ENCODE measurements around the gene CERS6.

GRCh38 chr2:168650139-168650538, 194.1 kb downstream of the CERS6 start:
- TF ChIP-seq CTCF (conservative IDR thresholded peaks at IDR 0.05 in 1 of 2, IDR thresholded peaks at IDR 0.05 in 1 of 2; ENCODE audit: extremely low read depth in 1 of 2, insufficient read depth in 1 of 2, low read depth in 1 of 2, low read length in 2 of 2) (no peak), EZH2 (IDR thresholded peaks at IDR 0.05; ENCODE audit: borderline replicate concordance, low read length) (no peak)

Data from mammary epithelial cell (primary cell).